Measurements from ENCODE around the gene CCPG1. TPM values are rescaled to one million over a fixed set of nuclear protein-coding genes. Genes with fewer than 3 reads are reported as not detected.

The CCPG1 gene
- total RNA-seq, 1 donor from 2014 or later, result 120 TPM

DNA sequence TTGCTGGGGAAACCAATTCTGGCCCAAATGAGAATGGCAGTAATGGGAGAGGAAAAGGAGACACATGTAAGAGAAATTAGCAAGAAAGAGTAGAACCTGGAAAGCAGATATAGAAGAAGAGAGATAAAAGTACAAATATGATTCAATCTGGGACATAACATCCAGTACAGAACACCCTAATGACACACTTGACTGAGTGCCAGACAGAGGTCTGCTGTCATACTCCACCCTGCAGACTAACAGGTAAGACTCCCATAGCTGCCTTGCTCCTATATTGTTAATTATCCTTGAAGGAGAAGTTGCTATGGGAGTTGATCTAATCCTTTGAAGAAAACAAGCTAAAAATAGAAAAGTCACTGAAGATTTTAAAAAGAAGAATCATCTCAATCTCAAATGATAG lies 21.1 kb downstream of the CCPG1 start:
- no peak for DNase-seq (ENCODE audit: low spot score)

DNA sequence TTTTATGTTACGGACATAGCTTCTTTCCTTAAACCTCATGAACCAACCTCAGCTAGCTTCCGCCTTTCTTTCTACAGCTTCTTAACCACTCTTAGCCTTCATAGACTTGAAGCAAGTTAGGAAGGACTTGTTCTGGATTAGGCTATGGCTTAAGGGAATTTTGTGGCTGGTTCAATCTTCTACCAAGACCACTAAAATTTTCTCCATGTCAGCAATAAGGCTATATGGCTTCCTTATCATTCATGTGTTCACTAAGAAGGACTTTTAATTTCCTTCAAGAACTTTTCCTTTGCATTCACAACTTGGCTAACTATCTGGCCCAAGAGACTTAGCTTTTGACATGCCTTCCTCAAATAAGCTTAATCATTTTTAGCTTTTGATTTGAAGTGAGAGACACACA lies 24.5 kb downstream of the CCPG1 start:
- DNase-seq (ENCODE audit: low spot score), result no peak

DNA sequence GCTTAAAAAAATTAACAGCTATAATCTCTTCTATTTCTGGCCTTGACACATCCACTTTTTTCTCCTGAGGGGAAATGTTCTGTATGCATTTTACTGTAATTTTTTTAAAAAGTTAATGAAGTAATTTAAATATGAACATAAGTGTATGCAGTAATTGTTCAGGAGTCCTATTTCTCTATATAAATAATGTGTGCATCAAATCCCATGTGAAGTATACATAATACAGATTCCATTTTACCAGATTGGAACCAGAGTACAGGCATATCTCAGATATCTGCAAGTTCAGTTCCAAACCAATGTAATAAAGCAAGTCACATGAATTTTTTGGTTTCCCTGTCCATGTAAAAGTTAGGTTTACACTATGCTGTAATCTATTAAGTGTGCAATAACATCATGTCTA lies 26.6 kb downstream of the CCPG1 start:
- DNase-seq (ENCODE audit: low spot score), result no peak

DNA sequence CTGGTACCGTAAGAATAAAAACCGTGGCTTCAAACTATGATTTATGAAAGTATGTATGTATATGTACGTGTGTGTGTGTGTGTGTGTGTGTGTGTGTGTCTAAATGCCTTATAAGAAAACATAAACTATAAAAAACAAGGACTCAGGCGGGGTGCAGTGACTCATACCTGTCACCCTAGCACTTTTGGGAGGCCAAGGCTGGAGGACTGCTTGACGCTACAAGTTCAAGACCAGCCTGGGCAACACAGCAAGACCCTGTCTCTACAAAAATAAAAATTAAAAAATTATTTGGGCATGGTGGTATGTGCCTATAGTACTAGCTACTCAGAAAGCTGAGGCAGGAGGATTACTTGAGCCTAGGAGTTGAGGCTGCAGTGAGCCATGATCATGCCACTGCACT lies 29.1 kb downstream of the CCPG1 start:
- DNase-seq (ENCODE audit: low spot score), result no peak

DNA sequence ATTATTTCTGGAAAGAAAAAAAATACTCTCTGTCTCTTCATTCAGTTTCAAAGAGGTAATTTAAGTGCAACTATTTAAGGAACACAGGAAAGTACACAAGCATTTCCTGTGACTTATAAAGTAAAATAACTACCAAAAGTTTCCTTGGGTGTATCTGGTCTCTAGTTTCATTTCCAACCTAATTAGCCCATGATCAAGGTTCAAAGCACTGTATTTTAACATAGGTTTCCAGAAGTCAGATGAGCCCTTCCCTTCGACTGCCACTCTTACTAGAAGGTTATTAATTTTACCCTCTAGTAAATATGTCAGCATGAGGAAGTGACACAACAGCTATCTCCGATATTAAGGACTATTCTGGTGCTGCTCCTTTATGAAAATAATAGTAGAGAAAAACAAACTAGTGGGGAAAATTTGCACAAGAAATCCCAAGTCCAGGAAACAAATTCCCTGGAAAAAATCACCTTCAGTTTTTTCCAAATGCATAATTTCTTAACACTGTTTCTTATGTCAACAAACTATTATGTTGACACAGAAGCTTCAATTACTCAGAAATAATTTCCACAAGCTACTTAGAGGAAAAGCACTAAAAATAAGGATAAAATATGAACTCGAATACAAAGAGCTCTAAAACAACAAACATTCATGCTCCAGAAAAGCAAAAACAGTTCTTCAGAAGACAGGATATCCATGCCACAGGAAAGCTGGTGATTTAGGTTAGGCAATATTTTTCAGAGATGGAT lies 35.3 kb downstream of the CCPG1 start:
- no peak for DNase-seq (ENCODE audit: low spot score)

DNA sequence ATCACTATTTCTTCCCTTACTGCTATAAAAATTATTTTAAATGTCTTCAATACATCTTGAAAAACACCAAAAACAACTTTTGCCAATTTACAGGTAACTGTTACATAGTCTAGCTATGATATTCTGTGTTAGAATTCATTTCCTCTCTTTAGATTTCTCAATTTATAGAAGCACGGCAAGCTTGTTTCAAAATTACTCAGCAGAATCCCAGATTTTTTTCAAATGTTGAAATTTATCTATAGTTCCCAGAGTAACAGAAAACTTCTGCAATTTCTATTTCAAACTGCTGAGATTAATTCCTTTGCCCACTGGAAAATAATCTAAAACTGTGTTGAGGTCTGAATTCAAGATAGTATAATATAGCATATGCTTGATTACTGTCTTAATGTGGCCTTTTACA lies 41.2 kb downstream of the CCPG1 start:
- no peak for DNase-seq (ENCODE audit: low spot score)

DNA sequence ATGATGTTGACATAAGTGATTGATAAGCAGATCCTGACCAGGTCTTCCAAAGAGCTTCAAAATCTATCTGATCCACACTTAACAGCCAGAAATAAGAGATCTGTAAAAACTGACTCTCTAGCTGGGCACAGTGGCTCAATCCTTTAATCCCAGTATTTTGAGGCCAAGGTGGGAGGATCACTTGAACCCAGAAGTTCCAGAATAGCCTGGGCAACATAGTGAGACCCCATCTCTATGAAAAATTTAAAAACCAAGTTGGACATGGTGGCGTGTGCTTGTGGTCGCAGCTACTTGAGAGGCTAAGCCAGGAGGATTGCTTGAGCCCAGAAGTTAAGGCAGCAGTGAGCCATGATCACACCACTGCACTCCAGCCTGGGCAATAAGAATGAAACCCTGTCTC lies 45.5 kb downstream of the CCPG1 start:
- DNase-seq (ENCODE audit: low spot score), result no peak

DNA sequence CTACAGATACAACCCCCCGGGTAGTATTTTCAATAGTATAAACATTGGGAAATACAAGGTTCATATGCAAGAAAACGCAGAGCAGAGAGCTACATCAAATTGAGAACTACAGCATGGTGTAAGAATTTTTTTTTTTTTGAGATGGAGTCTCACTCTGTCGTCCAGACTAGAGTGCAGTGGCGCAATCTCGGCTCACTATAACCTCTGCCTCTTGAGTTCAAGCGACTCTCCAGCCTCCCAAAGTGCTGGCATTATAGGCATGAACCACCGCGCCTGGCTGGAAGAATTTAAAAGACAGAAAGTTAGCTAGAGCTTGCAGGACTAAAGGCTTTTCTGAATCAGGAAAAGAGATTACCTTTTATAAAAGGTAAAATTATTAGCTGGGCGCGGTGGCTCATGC lies 47.1 kb downstream of the CCPG1 start:
- no peak for DNase-seq (ENCODE audit: low spot score)

DNA sequence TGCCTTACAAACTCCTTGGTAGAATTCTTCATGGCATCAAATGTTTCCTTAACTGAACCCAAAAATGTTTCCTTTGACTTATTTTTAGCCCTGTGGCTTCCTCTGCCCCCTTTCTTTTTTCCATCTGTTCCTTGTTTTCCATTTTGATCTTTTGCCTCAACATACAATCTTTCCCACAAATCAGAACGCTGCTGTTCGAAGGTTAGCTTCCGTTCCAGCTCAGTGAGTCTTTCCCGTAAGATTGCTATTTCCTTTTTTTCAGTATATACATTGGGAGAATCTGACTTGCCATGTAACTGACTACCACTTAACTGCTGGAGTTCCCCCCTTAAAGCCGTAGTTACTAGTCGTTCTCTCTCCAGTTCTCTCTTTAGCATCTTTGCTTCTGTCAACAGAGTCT lies 47.9 kb downstream of the CCPG1 start:
- no peak for DNase-seq (ENCODE audit: low spot score)

DNA sequence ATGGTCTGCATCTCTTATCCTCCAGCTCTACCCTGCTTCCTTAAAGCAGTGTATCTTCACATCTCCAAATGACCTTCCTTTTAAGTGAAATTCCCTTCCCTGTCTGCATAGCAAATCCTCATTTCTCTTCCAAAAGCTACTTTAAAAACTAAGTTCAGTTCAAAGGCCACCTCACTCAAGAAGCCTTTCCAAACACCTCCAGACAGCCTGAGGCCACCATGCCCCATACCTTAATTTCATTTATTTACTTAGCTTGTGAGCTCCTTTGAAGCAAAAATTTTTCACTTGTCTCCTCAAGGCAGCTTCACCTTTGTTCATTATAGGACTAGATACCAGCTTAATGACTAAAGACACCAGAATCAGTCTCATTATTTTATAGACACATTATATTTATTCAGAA lies 49.7 kb downstream of the CCPG1 start:
- DNase-seq (ENCODE audit: low spot score), result no peak

DNA sequence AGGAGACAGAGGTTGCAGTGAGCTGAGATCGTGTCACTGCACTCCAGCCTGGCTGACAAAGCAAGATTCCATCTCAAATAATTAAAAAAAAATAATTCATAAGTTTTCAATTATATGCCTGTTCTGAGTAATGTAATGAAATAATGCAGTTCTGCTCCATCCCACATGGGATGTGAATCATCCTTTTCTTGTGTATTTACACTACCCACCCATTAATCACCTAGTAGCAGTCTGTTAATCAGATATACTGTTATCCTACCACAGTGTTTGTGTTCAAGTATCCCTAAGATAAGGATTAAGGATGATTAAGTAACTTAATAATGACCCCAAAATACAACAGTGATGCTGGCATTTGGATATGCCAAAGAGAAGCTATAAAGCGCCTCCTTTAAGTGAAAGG lies 50.4 kb downstream of the CCPG1 start:
- DNase-seq (ENCODE audit: low spot score), result no peak

DNA sequence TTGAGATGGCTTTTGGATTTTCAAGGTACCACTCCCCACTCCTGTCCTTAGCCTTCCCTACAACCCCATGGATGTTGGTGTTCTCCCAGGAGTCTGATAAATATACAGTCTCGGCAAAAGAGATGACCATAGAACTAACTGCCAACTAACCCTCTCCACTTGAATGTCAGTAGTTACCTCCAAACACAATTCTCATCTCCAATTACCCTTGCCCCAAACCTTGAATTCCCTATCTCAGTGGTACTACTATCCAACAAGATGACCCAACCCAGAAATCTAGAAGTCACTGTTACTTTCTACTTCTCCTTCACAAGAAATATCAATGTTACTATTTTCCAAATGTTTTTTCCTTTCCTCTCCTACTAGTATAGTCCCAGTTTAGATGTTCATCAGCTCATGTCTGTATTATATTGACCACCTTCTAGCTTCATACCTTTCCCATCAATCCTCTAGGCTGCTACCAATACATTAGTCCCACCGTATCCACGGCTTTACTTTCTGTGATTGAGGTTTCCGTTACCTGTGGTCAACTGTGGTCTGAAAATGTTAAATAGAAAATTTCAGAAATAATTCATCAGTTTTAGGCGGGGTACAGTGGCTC lies 51.1 kb downstream of the CCPG1 start:
- no peak for DNase-seq (ENCODE audit: low spot score)

DNA sequence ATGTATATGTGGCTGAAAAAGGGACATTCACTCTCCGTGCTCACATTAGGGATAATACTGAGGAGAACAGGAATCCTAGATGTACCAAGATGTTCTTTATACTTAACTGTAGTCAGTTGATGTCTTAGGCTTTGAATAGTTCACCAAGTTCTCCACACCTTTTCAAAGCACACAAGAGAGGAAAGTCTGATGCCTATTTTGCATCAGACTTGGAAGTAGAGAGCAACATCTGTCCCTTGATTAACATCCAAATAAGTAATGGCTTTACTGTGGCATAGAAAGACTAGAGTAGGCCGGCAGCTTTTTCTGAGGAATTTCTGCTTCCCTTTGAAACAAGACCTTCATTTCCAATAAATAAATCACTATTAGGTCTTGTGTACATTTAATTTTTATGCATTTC lies 55.1 kb downstream of the CCPG1 start:
- no peak for DNase-seq (ENCODE audit: low spot score)

DNA sequence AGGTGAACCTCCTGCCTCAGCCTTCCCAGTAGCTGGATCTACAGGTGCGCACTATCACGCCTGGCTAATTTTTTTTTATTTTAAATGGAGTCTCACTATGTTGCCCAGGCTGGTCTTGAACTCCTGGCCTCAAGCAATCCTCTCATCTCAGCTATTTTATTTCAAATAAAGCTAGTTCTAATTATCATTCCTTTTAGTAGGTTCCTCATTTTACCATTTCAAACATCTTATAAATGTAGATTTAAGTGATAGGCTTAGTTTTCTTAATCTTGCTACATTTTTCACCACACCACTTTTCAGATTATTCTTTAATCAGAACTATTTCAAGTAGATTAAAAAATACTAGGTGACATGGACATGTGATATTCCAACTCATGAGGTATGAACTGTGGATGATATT lies 58.9 kb downstream of the CCPG1 start:
- no peak for DNase-seq (ENCODE audit: low spot score)

DNA sequence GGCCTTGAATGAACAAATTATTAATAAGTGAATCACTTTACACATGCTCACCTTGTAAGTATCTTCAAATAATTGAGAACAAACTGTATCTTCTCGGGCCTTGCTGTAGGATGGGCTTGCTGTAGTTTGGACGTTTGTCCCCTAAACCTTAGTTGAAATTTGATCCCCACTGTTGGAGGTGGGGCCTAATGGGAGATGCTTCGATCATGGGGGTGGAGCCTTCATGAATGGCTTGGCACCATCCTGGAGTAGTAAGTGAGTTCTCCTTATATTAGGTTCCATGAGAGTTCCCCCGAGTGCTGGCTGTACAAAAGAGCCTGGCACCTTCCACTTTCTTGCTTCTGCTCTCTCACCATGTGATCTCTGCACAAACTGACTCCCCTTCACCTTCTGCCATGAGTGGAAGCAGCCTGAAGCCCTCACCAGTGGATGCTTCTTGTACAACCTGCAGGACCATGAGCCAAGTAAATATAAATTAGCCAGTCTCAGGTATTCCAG lies 59.8 kb downstream of the CCPG1 start:
- DNase-seq (ENCODE audit: low spot score), result no peak

DNA sequence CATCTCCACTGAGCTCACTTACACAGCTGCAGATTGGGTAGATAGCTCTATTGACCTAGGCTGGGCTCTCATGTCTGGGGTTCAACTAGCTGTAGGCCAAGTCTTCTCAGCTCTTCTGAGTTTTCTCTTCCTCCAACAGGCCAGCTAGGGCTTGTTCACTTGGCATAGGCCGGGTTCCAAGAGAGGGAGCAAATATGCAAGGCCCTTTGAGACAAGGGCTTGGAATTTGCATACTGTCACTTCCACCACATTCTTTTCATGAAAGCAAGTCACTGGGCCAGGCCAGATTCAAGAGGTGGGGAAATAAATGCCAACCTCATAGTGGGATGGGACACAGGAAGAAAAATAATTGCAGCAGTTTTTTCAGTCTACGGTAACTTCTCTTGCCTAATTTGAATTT lies 64.0 kb downstream of the CCPG1 start:
- DNase-seq (ENCODE audit: low spot score), result no peak

DNA sequence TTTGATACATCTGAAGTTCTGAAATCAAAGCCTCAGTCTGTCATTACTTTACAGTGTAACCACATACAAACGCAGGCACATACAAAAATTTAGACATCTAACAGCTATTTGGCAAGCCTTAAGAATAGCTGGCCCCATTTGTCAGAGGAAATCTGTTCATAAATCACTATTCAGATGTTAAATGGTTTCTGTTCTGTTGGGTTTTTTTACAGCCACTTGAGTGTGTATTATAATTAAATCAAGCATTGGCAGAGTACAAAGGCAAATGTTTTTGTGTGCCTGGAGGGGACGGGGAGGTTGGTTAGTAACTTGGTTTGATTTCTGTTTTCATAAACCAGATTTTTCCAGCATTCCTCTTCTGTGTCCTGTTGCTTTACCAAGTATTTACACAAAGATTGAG lies 65.0 kb downstream of the CCPG1 start:
- no peak for DNase-seq (ENCODE audit: low spot score)

DNA sequence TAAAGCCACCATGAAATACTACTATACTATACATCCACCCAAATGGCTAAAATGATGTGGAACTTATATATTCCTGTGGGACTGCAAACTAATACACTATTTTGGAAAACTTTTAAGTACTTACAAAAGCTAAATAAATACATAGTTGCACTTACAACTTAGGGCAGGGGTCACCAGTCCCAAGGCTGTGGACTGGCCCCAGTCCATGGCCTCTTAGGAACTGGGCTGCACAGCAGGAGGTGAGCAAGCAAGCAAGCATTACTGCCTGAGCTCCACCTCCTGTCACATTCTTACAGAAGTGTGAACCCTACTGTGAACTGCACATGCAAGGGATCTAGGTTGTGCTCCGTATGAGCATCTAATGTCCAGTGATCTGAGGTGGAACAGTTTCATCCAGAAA lies 71.0 kb downstream of the CCPG1 start:
- DNase-seq (ENCODE audit: low spot score), result no peak

DNA sequence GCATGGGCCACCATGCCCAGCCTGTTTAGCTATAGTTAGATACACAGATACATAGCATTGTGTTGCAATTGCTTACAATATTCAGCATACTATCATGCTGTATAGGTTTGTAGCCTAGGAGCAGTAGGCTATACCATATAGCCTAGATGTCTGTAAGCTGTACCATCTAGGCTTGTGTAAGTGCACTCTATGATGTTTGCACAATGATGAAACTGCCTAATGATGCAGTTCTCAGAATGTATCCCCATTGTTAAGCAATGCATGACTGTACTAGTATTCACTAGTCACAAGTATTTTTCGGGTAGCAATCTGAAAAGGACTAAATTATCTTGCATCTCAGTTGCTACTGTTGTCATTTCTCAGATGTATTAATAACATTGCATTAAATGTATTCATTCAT lies 73.2 kb downstream of the CCPG1 start:
- DNase-seq (ENCODE audit: low spot score), result no peak

DNA sequence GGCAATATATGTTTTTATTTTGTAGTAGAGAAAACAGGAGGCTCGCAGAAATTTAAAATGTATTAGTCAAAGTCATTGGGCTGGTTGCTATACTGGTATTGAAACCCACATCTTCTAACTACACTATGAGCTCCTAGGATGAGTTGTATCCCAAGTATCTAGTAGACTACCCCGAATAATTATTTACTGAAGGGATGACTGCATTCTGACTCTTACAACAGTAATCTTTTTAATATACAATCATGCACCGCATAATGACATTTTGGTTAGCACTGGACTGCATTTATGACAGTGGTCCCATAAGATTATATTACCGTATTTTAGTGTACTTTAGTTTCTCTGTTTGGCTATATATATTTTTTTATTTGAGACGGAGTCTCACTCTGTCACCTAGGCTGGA lies 73.8 kb downstream of the CCPG1 start:
- DNase-seq (ENCODE audit: low spot score), result no peak

DNA sequence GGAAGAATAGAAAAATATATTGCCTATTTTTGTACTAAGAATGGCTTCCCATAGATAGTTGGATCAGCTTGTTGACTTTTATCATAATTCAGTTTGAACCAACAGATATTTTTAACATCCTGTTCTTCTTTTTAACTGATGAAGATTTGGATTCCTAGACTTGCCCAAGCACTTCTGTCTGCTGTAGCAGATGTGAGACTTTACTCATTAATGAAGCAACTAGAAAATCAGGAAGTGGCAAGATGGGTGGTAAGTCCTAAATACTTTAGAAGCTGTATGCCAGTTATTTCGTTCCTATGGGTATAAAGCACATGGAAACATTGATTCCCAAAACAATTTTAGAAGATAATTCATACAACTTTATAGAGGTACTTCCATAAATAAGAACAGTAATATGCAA lies 80.8 kb downstream of the CCPG1 start:
- no peak for DNase-seq (ENCODE audit: low spot score)

DNA sequence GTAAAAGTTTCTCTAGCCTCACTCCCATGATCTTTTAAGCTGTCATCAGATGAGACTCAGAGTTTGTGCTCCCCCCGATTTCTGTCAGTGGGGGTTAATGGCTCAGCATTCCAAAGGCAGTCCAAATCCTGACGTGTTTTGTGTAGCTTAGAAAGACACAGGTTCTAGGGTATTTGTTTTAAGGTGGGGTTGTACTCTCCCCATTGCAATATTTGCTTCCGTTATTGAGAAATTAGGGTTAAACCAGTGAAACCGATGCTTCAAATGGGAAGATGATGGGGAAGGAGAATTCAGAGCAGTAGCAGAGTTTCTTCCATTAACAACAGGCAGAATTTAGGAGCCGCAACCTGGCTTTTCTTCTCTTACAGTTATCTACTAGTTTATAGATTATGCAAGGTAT lies 85.7 kb downstream of the CCPG1 start:
- no peak for DNase-seq (ENCODE audit: low spot score)

DNA sequence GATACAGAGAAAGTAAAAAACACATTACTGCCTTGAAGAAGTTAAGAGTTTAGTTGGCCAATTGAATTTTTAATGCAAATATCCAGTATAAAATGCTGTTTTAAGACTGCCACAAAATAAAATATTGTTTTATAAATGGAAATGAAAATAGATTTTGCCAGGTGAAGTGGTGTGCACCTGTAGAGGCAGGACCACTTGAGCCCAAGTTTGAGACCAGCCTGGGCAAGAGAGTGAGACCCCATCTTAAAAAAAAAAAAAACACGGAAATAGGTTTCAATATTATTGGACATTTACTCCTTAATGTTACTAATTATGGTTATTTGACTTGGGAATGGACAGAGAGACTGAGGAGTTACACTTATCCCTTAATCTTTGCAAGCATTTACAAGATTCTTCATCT lies 87.2 kb downstream of the CCPG1 start:
- DNase-seq (ENCODE audit: low spot score), result no peak

DNA sequence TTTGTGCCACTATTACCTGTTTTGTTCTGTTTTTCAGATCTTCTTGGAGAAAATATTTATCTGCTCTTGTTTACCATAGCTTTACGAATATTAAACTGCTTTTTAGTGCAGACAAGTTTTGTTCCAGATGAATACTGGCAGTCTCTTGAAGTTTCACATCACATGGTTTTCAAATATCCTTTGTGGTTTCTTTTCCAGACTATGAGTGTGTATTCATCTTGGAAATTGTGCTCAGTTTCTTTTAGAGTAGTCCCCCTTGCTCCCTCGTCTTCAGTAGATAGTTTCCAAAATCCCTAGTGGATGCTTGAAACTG lies 88.0 kb downstream of the CCPG1 start:
- DNase-seq (ENCODE audit: low spot score), result no peak

All from mucosa of gallbladder (tissue), 1 donor.